H54 (cell line): ENCODE data around the gene NFIA.

Experiments
- DNase-seq: peaks from one replicate; pipeline ENCODE4 v3.0.0; 2011; ENCODE audit warnings: low spot score, mixed read lengths; ENCODE audit not compliant: insufficient read length
- FAIRE-seq: peaks from 3 replicates; lab custom pipeline; 2011; peaks lifted over from hg19 to GRCh38; lab: Jason Lieb, UNC
- POLR2A ChIP-seq: IDR thresholded peaks from 2 replicates; pipeline ENCODE4 v1.6.1; 2011; ENCODE audit warnings: low read depth, mild to moderate bottlenecking, low read length

NFIA gene

GRCh38 chr1:61368876-61369275 lies 286.5 kb downstream of the NFIA start:
- no peak for FAIRE-seq
- no peak for TF ChIP-seq POLR2A
- DNase-seq, result no peak

- no peak for TF ChIP-seq POLR2A
- FAIRE-seq (no peak), DNase-seq (no peak)
Measured at GRCh38 chr1:61370177-61370912, 288.0 kb downstream of the NFIA start.

- FAIRE-seq (no peak), DNase-seq (no peak)
- no peak for TF ChIP-seq POLR2A
Measured at GRCh38 chr1:61370913-61371279, 288.5 kb downstream of the NFIA start.

GRCh38 chr1:61372944-61373343 lies 290.6 kb downstream of the NFIA start:
- FAIRE-seq (no peak), DNase-seq (no peak)
- TF ChIP-seq POLR2A, result no peak

GRCh38 chr1:61374156-61374555 lies 291.8 kb downstream of the NFIA start:
- FAIRE-seq, result no peak
- DNase-seq, result no peak
- no peak for TF ChIP-seq POLR2A

- no peak for FAIRE-seq
- TF ChIP-seq POLR2A, result no peak
Measured at GRCh38 chr1:61375082-61375880, 292.9 kb downstream of the NFIA start.

GRCh38 chr1:61376151-61376550 lies 293.8 kb downstream of the NFIA start:
- TF ChIP-seq POLR2A, result no peak
- no peak for FAIRE-seq
- no peak for DNase-seq

More at GRCh38 chr1:61375082-61375880, 292.9 kb downstream of the NFIA start:
- DNase-seq, result no peak

GRCh38 chr1:61377242-61377958 lies 295.0 kb downstream of the NFIA start:
- FAIRE-seq (no peak), DNase-seq (no peak)
- no peak for TF ChIP-seq POLR2A

- no peak for TF ChIP-seq POLR2A
- FAIRE-seq, result no peak
- no peak for DNase-seq
Measured at GRCh38 chr1:61378494-61379180, 296.3 kb downstream of the NFIA start.

- FAIRE-seq, result no peak
- no peak for DNase-seq
- no peak for TF ChIP-seq POLR2A
Measured at GRCh38 chr1:61379693-61380092, 297.3 kb downstream of the NFIA start.

- TF ChIP-seq POLR2A, result no peak
- FAIRE-seq (no peak), DNase-seq (no peak)
Measured at GRCh38 chr1:61380561-61380960, 298.2 kb downstream of the NFIA start.

- FAIRE-seq, result no peak
- TF ChIP-seq POLR2A, result no peak
- DNase-seq, result no peak
Measured at GRCh38 chr1:61386323-61386722, 304.0 kb downstream of the NFIA start.

- FAIRE-seq (no peak), DNase-seq (no peak)
- no peak for TF ChIP-seq POLR2A
Measured at GRCh38 chr1:61386770-61387169, 304.4 kb downstream of the NFIA start.
